H9 (cell line): ENCODE measurements around the gene CETP. TPM values are rescaled to one million over a fixed set of nuclear protein-coding genes. Genes with fewer than 3 reads are reported as not detected.

Experiments used
- DNase-seq: peaks from one replicate; pipeline ENCODE4 v3.0.0-alpha.2; 2017
- H2AFZ ChIP-seq: one replicate; pipeline ENCODE4 v1.6.1; 2013; ENCODE audit warnings: mild to moderate bottlenecking, low read length, control low read depth, moderate library complexity
- H2AK5ac ChIP-seq: 2 replicates; pipeline ENCODE4 v1.6.1; 2013; ENCODE audit warnings: low read length, control low read depth, mixed read lengths; ENCODE audit not compliant: insufficient read length
- H2BK120ac ChIP-seq: one replicate; pipeline ENCODE4 v1.6.1; 2013; ENCODE audit warnings: low read depth, mild to moderate bottlenecking, low read length, control low read depth, inconsistent platforms; ENCODE audit not compliant: poor library complexity, severe bottlenecking
- H2BK12ac ChIP-seq: 2 replicates; pipeline ENCODE4 v1.6.1; 2013; ENCODE audit warnings: low read length, control low read depth, mixed read lengths, low read depth; ENCODE audit not compliant: insufficient read length
- H2BK15ac ChIP-seq: 2 replicates; pipeline ENCODE4 v1.6.1; 2013; ENCODE audit warnings: low read depth, low read length, control low read depth
- H2BK20ac ChIP-seq: one replicate; pipeline ENCODE4 v1.6.1; 2013; ENCODE audit warnings: low read depth, mild to moderate bottlenecking, low read length, control low read depth, inconsistent platforms; ENCODE audit not compliant: poor library complexity, severe bottlenecking
- H2BK5ac ChIP-seq: 2 replicates; pipeline ENCODE4 v1.6.1; 2013; ENCODE audit warnings: low read length, control low read depth, mixed read lengths; ENCODE audit not compliant: insufficient read length
- H3K14ac ChIP-seq: 2 replicates; pipeline ENCODE4 v1.6.1; 2013; ENCODE audit warnings: low read length, control low read depth; ENCODE audit not compliant: insufficient read depth
- H3K18ac ChIP-seq: 2 replicates; pipeline ENCODE4 v1.6.1; 2013; ENCODE audit warnings: low read depth, mild to moderate bottlenecking, mixed read lengths, low read length, control low read depth; ENCODE audit not compliant: insufficient read length
- H3K23ac ChIP-seq: 2 replicates; pipeline ENCODE4 v1.6.1; 2013; ENCODE audit warnings: low read length, control low read depth, mixed read lengths, low read depth; ENCODE audit not compliant: insufficient read length
- H3K23me2 ChIP-seq: 2 replicates; pipeline ENCODE4 v1.6.1; 2013; ENCODE audit warnings: low read depth, mild to moderate bottlenecking, mixed read lengths, low read length, control low read depth; ENCODE audit not compliant: insufficient read length, poor library complexity, severe bottlenecking
- H3K27ac ChIP-seq: 2 replicates; pipeline ENCODE4 v1.5.1; 2013; ENCODE audit warnings: low read length, control low read depth, mixed read lengths, low read depth; ENCODE audit not compliant: insufficient read length
- H3K27me3 ChIP-seq: 2 replicates; pipeline ENCODE4 v1.6.1; 2013; ENCODE audit warnings: low read length, control low read depth, inconsistent platforms; ENCODE audit not compliant: insufficient read depth
- H3K4ac ChIP-seq: 2 replicates; pipeline ENCODE4 v1.6.1; 2013; ENCODE audit warnings: low read depth, mild to moderate bottlenecking, control low read depth, inconsistent platforms, low read length, moderate library complexity
- H3K4me1 ChIP-seq: 2 replicates; pipeline ENCODE4 v1.6.1; 2013; ENCODE audit warnings: low read length, control low read depth, inconsistent platforms; ENCODE audit not compliant: insufficient read depth
- H3K4me2 ChIP-seq: 2 replicates; pipeline ENCODE4 v1.6.1; 2013; ENCODE audit warnings: low read length, control low read depth, mixed read lengths; ENCODE audit not compliant: insufficient read length, insufficient read depth
- H3K56ac ChIP-seq: 2 replicates; pipeline ENCODE4 v1.6.1; 2013; ENCODE audit warnings: low read depth, mild to moderate bottlenecking, mixed read lengths, low read length, control low read depth; ENCODE audit not compliant: insufficient read length
- H3K79me1 ChIP-seq: 2 replicates; pipeline ENCODE4 v1.6.1; 2013; ENCODE audit warnings: low read depth, mild to moderate bottlenecking, moderate library complexity, low read length, control low read depth, inconsistent platforms; ENCODE audit not compliant: insufficient read depth, poor library complexity, severe bottlenecking
- H3K79me2 ChIP-seq: 2 replicates; pipeline ENCODE4 v1.6.1; 2013; ENCODE audit warnings: low read length, control low read depth, inconsistent platforms; ENCODE audit not compliant: insufficient read depth
- H3K9ac ChIP-seq: 2 replicates; pipeline ENCODE4 v1.6.1; 2013; ENCODE audit warnings: low read length, control low read depth, mixed read lengths; ENCODE audit not compliant: insufficient read length; ENCODE audit errors: extremely low read depth
- H3K9me3 ChIP-seq: one replicate; pipeline ENCODE4 v1.6.1; 2013; ENCODE audit warnings: low read depth, low read length, inconsistent platforms; ENCODE audit not compliant: control insufficient read depth
- H3T11ph ChIP-seq: one replicate; pipeline ENCODE4 v1.6.1; 2013; ENCODE audit warnings: mild to moderate bottlenecking, low read length, control low read depth, inconsistent platforms
- H4K20me1 ChIP-seq: one replicate; pipeline ENCODE4 v1.6.1; 2013; ENCODE audit not compliant: control insufficient read depth, insufficient read length, insufficient read depth
- H4K5ac ChIP-seq: 2 replicates; pipeline ENCODE4 v1.6.1; 2013; ENCODE audit warnings: low read depth, mild to moderate bottlenecking, mixed read lengths, low read length, control low read depth; ENCODE audit not compliant: insufficient read length
- H4K8ac ChIP-seq: replicated peaks from 2 replicates; pipeline ENCODE4 v1.6.1; 2013; ENCODE audit warnings: low read length, control low read depth, mixed read lengths, low read depth; ENCODE audit not compliant: insufficient read length
- H4K91ac ChIP-seq: 2 replicates; pipeline ENCODE4 v1.6.1; 2013; ENCODE audit warnings: low read depth, mild to moderate bottlenecking, moderate library complexity, mixed read lengths, low read length, control low read depth; ENCODE audit not compliant: insufficient read length
- H3K27ac Mint-ChIP-seq, 3 experiments: 2 replicates in 2 of 3; 3 replicates in 1 of 3; pipeline ENCODE4 v1.8.0; 2020 to 2021; ENCODE audit warnings: mixed read lengths in 3 of 3, mild to moderate bottlenecking in 1 of 3, moderate library complexity in 1 of 3
- H3K27me3 Mint-ChIP-seq: 2 replicates; pipeline ENCODE4 v1.8.0; 2021; ENCODE audit warnings: low read depth, mild to moderate bottlenecking, moderate library complexity, mixed read lengths
- H3K36me3 Mint-ChIP-seq, 3 experiments: 2 replicates in 2 of 3; 3 replicates in 1 of 3; pipeline ENCODE4 v1.8.0; 2020 to 2021; ENCODE audit warnings: low read depth in 3 of 3, mixed read lengths in 3 of 3; ENCODE audit not compliant: insufficient read depth in 1 of 3
- H3K4me1 Mint-ChIP-seq, 2 experiments: 2 replicates each; pipeline ENCODE4 v1.8.0; 2020; ENCODE audit warnings: mixed read lengths in 2 of 2
- H3K4me3 Mint-ChIP-seq, 2 experiments: 2 replicates in 1 of 2; 3 replicates in 1 of 2; pipeline ENCODE4 v1.8.0; 2020 to 2021; ENCODE audit warnings: mild to moderate bottlenecking in 2 of 2, mixed read lengths in 2 of 2, moderate library complexity in 1 of 2
- H3K9me3 Mint-ChIP-seq, 2 experiments: 2 replicates in 1 of 2; 3 replicates in 1 of 2; pipeline ENCODE4 v1.8.0; 2020; ENCODE audit warnings: mild to moderate bottlenecking in 2 of 2, mixed read lengths in 2 of 2, moderate library complexity in 1 of 2
- WGBS: extraction: QIAGEN DNeasy Blood & Tissue Kit; methylation state at CpG from one replicate; pipeline ENCODE4 v1.1.7; 2013; ENCODE audit warnings: missing lambda C conversion rate, low lambda C conversion rate, mixed read lengths; ENCODE audit not compliant: insufficient read length; ENCODE audit errors: extremely low coverage; 5-methylcytosine and 5-hydroxymethylcytosine counted together
- total RNA-seq: library from RNA; stranded (reverse); gene quantifications from 2 replicates; pipeline ENCODE4 v1.2.1, GENCODE V29; 2021
- TF ChIP-seq, protein P1 (sequence below): fragments of 200-600 bp; sonication (generic); conservative IDR thresholded peaks from 3 replicates; pipeline ENCODE4 v1.8.0; 2021; ENCODE audit warnings: antibody characterized with exemption, mild to moderate bottlenecking

The CETP gene
- total RNA-seq, 1 experiment from 2014 or later: not detected

GRCh38 chr16:57019746-57020145 lies 58.0 kb downstream of the CETP start:
- Mint-ChIP-seq H3K9me3 (no peaks in the 10 kb centered on the region), H3K27ac (no peak overlapping the region), H3K4me3 (no peak overlapping the region), H3K36me3 (no peaks in the 10 kb centered on the region; a peak in 1 of 7 replicates), H3K4me1 (peaks cover 2 to 4% of the 10 kb centered on the region in 2 experiments; a peak in 2 of 4 replicates), H3K27me3 (no peaks in the 10 kb centered on the region; the same call in none of the 2 replicates)
- Histone ChIP-seq H3T11ph (no peak overlapping the region), H3K9me3 (no peaks in the 10 kb centered on the region), H2BK20ac (no peak overlapping the region), H3K4me1 (no peaks in the 10 kb centered on the region), H4K5ac (no peak overlapping the region), H3K18ac (no peak overlapping the region), H2BK15ac (no peak overlapping the region), H3K79me2 (no peaks in the 10 kb centered on the region), H3K27me3 (no peaks in the 10 kb centered on the region), H3K9ac (no peak overlapping the region), H2AFZ (no peak overlapping the region), H3K23me2 (no peaks in the 10 kb centered on the region), H3K79me1 (no peaks in the 10 kb centered on the region), H2BK12ac (no peak overlapping the region), H2BK5ac (no peak overlapping the region), H2BK120ac (no peak overlapping the region), H3K56ac (no peak overlapping the region), H3K23ac (no peak overlapping the region), H4K91ac (no peak overlapping the region), H4K8ac (no peak overlapping the region), H3K27ac (no peak overlapping the region), H3K14ac (no peak overlapping the region; the same call in 1 of the 2 replicates), H3K4ac (no peak overlapping the region), H4K20me1 (no peaks in the 10 kb centered on the region), H3K4me2 (no peak overlapping the region), H2AK5ac (no peak overlapping the region)
- DNase-seq: no peak
- no CpG with 5 or more reads among the region's 2 CpGs for WGBS
- TF ChIP-seq, protein P1, sequence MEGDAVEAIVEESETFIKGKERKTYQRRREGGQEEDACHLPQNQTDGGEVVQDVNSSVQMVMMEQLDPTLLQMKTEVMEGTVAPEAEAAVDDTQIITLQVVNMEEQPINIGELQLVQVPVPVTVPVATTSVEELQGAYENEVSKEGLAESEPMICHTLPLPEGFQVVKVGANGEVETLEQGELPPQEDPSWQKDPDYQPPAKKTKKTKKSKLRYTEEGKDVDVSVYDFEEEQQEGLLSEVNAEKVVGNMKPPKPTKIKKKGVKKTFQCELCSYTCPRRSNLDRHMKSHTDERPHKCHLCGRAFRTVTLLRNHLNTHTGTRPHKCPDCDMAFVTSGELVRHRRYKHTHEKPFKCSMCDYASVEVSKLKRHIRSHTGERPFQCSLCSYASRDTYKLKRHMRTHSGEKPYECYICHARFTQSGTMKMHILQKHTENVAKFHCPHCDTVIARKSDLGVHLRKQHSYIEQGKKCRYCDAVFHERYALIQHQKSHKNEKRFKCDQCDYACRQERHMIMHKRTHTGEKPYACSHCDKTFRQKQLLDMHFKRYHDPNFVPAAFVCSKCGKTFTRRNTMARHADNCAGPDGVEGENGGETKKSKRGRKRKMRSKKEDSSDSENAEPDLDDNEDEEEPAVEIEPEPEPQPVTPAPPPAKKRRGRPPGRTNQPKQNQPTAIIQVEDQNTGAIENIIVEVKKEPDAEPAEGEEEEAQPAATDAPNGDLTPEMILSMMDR: no peak
